Spinal cord (tissue), 10 donors: ENCODE measurements around the gene TMEM165. TPM values are rescaled to one million over a fixed set of nuclear protein-coding genes. Genes with fewer than 3 reads are reported as not detected.

Experiments used
- DNase-seq, 6 donors: peaks; one replicate each; pipeline versions ENCODE4 v3.0.0 to v3.0.0-alpha.2; 2013 to 2015; ENCODE audit warnings: low spot score in 6 of 6, low read depth in 4 of 6
- H3K27ac ChIP-seq: one replicate; pipeline ENCODE4 v1.5.1; 2013; ENCODE audit warnings: low read depth, low read length, control low read depth
- H3K27me3 ChIP-seq: one replicate; pipeline ENCODE4 v1.6.1; 2013; ENCODE audit warnings: low read length; ENCODE audit not compliant: control insufficient read depth, insufficient read depth
- H3K36me3 ChIP-seq: one replicate; pipeline ENCODE4 v1.6.1; 2013; ENCODE audit warnings: low read length; ENCODE audit not compliant: control insufficient read depth, insufficient read depth
- H3K4me1 ChIP-seq: one replicate; pipeline ENCODE4 v1.6.1; 2013; ENCODE audit warnings: low read length; ENCODE audit not compliant: control insufficient read depth, insufficient read depth
- H3K4me3 ChIP-seq: one replicate; pipeline ENCODE4 v1.5.1; 2013; ENCODE audit warnings: low read depth, low read length, control low read depth
- H3K9me3 ChIP-seq: one replicate; pipeline ENCODE4 v1.6.1; 2013; ENCODE audit warnings: low read length; ENCODE audit not compliant: control insufficient read depth, insufficient read depth
- WGBS: methylation state at CpG from one replicate; pipeline ENCODE4 v1.1.5; 2013; ENCODE audit warnings: missing lambda C conversion rate; ENCODE audit not compliant: insufficient coverage; 5-methylcytosine and 5-hydroxymethylcytosine counted together
- polyA plus RNA-seq, 2 donors: library from polyadenylated mRNA; unstranded; fragments of 120-200 nt; gene quantifications; one replicate each; pipeline ENCODE4 v1.2.1, GENCODE V29; 2013; ENCODE audit not compliant: insufficient read length in 2 of 2
- total RNA-seq, 2 donors: library from RNA; depleted of rRNA in 1 of 2; stranded (reverse); fragments of 120-200 nt in 1 of 2; fragments of >200 nt in 1 of 2; gene quantifications; one replicate each; pipeline versions ENCODE4 v1.2.3 to v1.2.4, GENCODE V29; 2013 to 2014
- donor health status: healthy.

TMEM165 gene
- total and polyA plus RNA-seq, 4 donors, result 63.7 to 86.1 (median 74.9) TPM

GRCh38 chr4:55365345-55365728, 30.4 kb upstream of the TMEM165 start:
- Histone ChIP-seq H3K4me1 (no peaks in the 10 kb centered on the region), H3K27me3 (no peaks in the 10 kb centered on the region), H3K4me3 (no peak overlapping the region), H3K9me3 (no peaks in the 10 kb centered on the region), H3K27ac (no peak overlapping the region), H3K36me3 (peaks cover 8% of the 10 kb centered on the region)
- DNase-seq, result no peak
- WGBS, result 83% methylated on average over 5 of the region's 7 CpGs

GRCh38 chr4:55366621-55367020, 29.1 kb upstream of the TMEM165 start:
- no peaks in the 10 kb centered on the region for H3K27me3 ChIP-seq
- peaks cover 12% of the 10 kb centered on the region for H3K36me3 ChIP-seq
- H3K27ac ChIP-seq, result no peak overlapping the region
- no peaks in the 10 kb centered on the region for H3K4me1 ChIP-seq
- H3K9me3 ChIP-seq, result no peaks in the 10 kb centered on the region
- WGBS, result 89% methylated on average over 6 of the region's 7 CpGs
- H3K4me3 ChIP-seq, result no peak overlapping the region
- peak in 1 of 6 donors; percentile 20 for DNase-seq

- peaks cover 12% of the 10 kb centered on the region for H3K36me3 ChIP-seq
- no peaks in the 10 kb centered on the region for H3K9me3 ChIP-seq
- H3K27ac ChIP-seq, result no peak overlapping the region
- DNase-seq, result peak in 1 of 6 donors; percentile 50
- no peaks in the 10 kb centered on the region for H3K4me1 ChIP-seq
- no peak overlapping the region for H3K4me3 ChIP-seq
- WGBS, result 50% methylated on average over 3 of the region's 6 CpGs
- no peaks in the 10 kb centered on the region for H3K27me3 ChIP-seq
Measured at GRCh38 chr4:55367084-55367722, 28.6 kb upstream of the TMEM165 start.

- no peak for DNase-seq
- no peaks in the 10 kb centered on the region for H3K9me3 ChIP-seq
- H3K36me3 ChIP-seq, result peaks cover 8% of the 10 kb centered on the region
- no peak overlapping the region for H3K27ac ChIP-seq
- no peaks in the 10 kb centered on the region for H3K27me3 ChIP-seq
- no peaks in the 10 kb centered on the region for H3K4me1 ChIP-seq
- no peak overlapping the region for H3K4me3 ChIP-seq
- WGBS, result 83% methylated on average over 1 of the region's 2 CpGs
Measured at GRCh38 chr4:55369968-55370367, 25.8 kb upstream of the TMEM165 start.

GRCh38 chr4:55372259-55372658, 23.5 kb upstream of the TMEM165 start:
- no peak overlapping the region for H3K27ac ChIP-seq
- DNase-seq, result no peak
- peaks cover 8% of the 10 kb centered on the region for H3K36me3 ChIP-seq
- H3K9me3 ChIP-seq, result no peaks in the 10 kb centered on the region
- H3K4me1 ChIP-seq, result no peaks in the 10 kb centered on the region
- H3K27me3 ChIP-seq, result no peaks in the 10 kb centered on the region
- WGBS, result 84% methylated on average over 5 of the region's 7 CpGs
- H3K4me3 ChIP-seq, result no peak overlapping the region

- H3K4me1 ChIP-seq, result no peaks in the 10 kb centered on the region
- H3K36me3 ChIP-seq, result peaks cover 8% of the 10 kb centered on the region
- no peak for DNase-seq
- no peak overlapping the region for H3K27ac ChIP-seq
- H3K27me3 ChIP-seq, result no peaks in the 10 kb centered on the region
- H3K9me3 ChIP-seq, result no peaks in the 10 kb centered on the region
- H3K4me3 ChIP-seq, result no peak overlapping the region
- 67% methylated on average over 1 of the region's 1 CpG for WGBS
Measured at GRCh38 chr4:55373461-55373860, 22.3 kb upstream of the TMEM165 start.

- no peak overlapping the region for H3K27ac ChIP-seq
- no peaks in the 10 kb centered on the region for H3K27me3 ChIP-seq
- H3K9me3 ChIP-seq, result no peaks in the 10 kb centered on the region
- 52% methylated on average over 2 of the region's 2 CpGs for WGBS
- no peaks in the 10 kb centered on the region for H3K36me3 ChIP-seq
- H3K4me1 ChIP-seq, result no peaks in the 10 kb centered on the region
- no peak overlapping the region for H3K4me3 ChIP-seq
- DNase-seq, result peak in 1 of 6 donors; percentile 16
Measured at GRCh38 chr4:55376698-55377097, 19.1 kb upstream of the TMEM165 start.

GRCh38 chr4:55378617-55379467, 16.9 kb upstream of the TMEM165 start:
- 87% methylated on average over 3 of the region's 13 CpGs for WGBS
- no peak overlapping the region for H3K27ac ChIP-seq
- DNase-seq, result no peak

GRCh38 chr4:55380576-55380975, 15.2 kb upstream of the TMEM165 start:
- Histone ChIP-seq H3K27ac (no peak overlapping the region), H3K4me1 (no peaks in the 10 kb centered on the region), H3K36me3 (no peaks in the 10 kb centered on the region), H3K4me3 (no peak overlapping the region), H3K9me3 (no peaks in the 10 kb centered on the region), H3K27me3 (no peaks in the 10 kb centered on the region)
- 80% methylated on average over 1 of the region's 2 CpGs for WGBS
- no peak for DNase-seq

More at GRCh38 chr4:55378617-55379467, 16.9 kb upstream of the TMEM165 start:
- H3K9me3 ChIP-seq, result no peaks in the 10 kb centered on the region
- H3K36me3 ChIP-seq, result no peaks in the 10 kb centered on the region
- no peaks in the 10 kb centered on the region for H3K27me3 ChIP-seq
- H3K4me3 ChIP-seq, result no peak overlapping the region
- H3K4me1 ChIP-seq, result no peaks in the 10 kb centered on the region

- Histone ChIP-seq H3K27ac (no peak overlapping the region), H3K9me3 (no peaks in the 10 kb centered on the region), H3K4me1 (no peaks in the 10 kb centered on the region), H3K36me3 (no peaks in the 10 kb centered on the region), H3K27me3 (no peaks in the 10 kb centered on the region), H3K4me3 (no peak overlapping the region)
- 85% methylated on average over 6 of the region's 7 CpGs for WGBS
- no peak for DNase-seq
Measured at GRCh38 chr4:55381502-55381901, 14.3 kb upstream of the TMEM165 start.
